T-cell (primary cell): ENCODE measurements around the gene ARL8A. TPM values are rescaled to one million over a fixed set of nuclear protein-coding genes. Genes with fewer than 3 reads are reported as not detected.

Experiments used
- ATAC-seq, 4 experiments: fragments of 200-7000 bp in 3 of 4; fragments of 150-1000 bp in 1 of 4; cut with Tn5 transposase; replicated peaks in 1 of 4; 1 replicate in 3 of 4; 2 replicates in 1 of 4; pipeline ENCODE4 v1.10.0; 2021; ENCODE audit warnings: moderate library complexity in 3 of 4, mild to moderate bottlenecking in 2 of 4, moderate number of reproducible peaks in 1 of 4
- CTCF ChIA-PET, 2 donors: fragments of 300-600 bp; sonication (Branson Sonifier 250); formaldehyde crosslinking; loops; one replicate each; lab custom pipeline; 2022; ENCODE audit warnings: antibody characterized with exemption in 2 of 2; lab: Charles Lee
- POLR2A ChIA-PET, 2 donors: fragments of 300-600 bp; sonication (Branson Sonifier 250); formaldehyde crosslinking; loops; one replicate each; lab custom pipeline; 2022; ENCODE audit warnings: antibody characterized with exemption in 2 of 2; lab: Charles Lee
- DNase-seq, 35 experiments: peaks; one replicate each; pipeline versions ENCODE4 v3.0.0 to v3.0.0-alpha.2; 2013 to 2023
- H3K27ac ChIP-seq: one replicate; pipeline ENCODE4 v1.5.1; 2013; ENCODE audit warnings: low read length
- H3K27me3 ChIP-seq, 2 experiments: replicated peaks in 1 of 2; 1 replicate in 1 of 2; 2 replicates in 1 of 2; pipeline versions ENCODE4 v1.6.1 to v1.7.0; 2013; ENCODE audit warnings: low read length in 1 of 2, mixed read lengths in 1 of 2; ENCODE audit not compliant: control insufficient read depth in 2 of 2, insufficient read depth in 2 of 2; ENCODE audit errors: extremely low read depth in 1 of 2
- H3K36me3 ChIP-seq, 2 donors: 1 replicate in 1 of 2; 2 replicates in 1 of 2; pipeline versions ENCODE4 v1.6.1 to v1.7.0; 2013; ENCODE audit warnings: low read length in 1 of 2; ENCODE audit not compliant: control insufficient read depth in 2 of 2, insufficient read depth in 1 of 2; ENCODE audit errors: extremely low read depth in 1 of 2
- H3K4me1 ChIP-seq, 2 experiments: 1 replicate in 1 of 2; 2 replicates in 1 of 2; pipeline versions ENCODE4 v1.6.1 to v1.7.0; 2013; ENCODE audit warnings: low read length in 2 of 2, mixed read lengths in 1 of 2; ENCODE audit not compliant: insufficient read depth in 2 of 2, control insufficient read depth in 1 of 2; ENCODE audit errors: extremely low read depth in 1 of 2
- H3K4me3 ChIP-seq, 2 donors: 1 replicate in 1 of 2; 2 replicates in 1 of 2; pipeline versions ENCODE4 v1.5.1 to v1.7.0; 2013; ENCODE audit warnings: mild to moderate bottlenecking in 2 of 2, low read length in 1 of 2, moderate library complexity in 1 of 2; ENCODE audit not compliant: control insufficient read depth in 1 of 2; ENCODE audit errors: extremely low read depth in 1 of 2
- H3K9me3 ChIP-seq: 2 replicates; pipeline ENCODE4 v1.7.0; 2013
- H3K27ac Mint-ChIP-seq, 2 donors: one replicate each; pipeline ENCODE4 v1.8.0; 2020 to 2021; ENCODE audit warnings: mild to moderate bottlenecking in 2 of 2, mixed read lengths in 2 of 2
- H3K27me3 Mint-ChIP-seq, 2 donors: one replicate each; pipeline ENCODE4 v1.8.0; 2021 to 2022; ENCODE audit warnings: mixed read lengths in 2 of 2
- H3K36me3 Mint-ChIP-seq: one replicate; pipeline ENCODE4 v1.8.0; 2021; ENCODE audit warnings: mixed read lengths
- H3K4me1 Mint-ChIP-seq, 3 donors: one replicate each; pipeline ENCODE4 v1.8.0; 2020 to 2022; ENCODE audit warnings: mixed read lengths in 3 of 3, mild to moderate bottlenecking in 1 of 3
- H3K4me3 Mint-ChIP-seq, 3 donors: one replicate each; pipeline ENCODE4 v1.8.0; 2020 to 2022; ENCODE audit warnings: mild to moderate bottlenecking in 3 of 3, mixed read lengths in 3 of 3, moderate library complexity in 3 of 3
- H3K9me3 Mint-ChIP-seq, 3 donors: one replicate each; pipeline ENCODE4 v1.8.0; 2020 to 2022; ENCODE audit warnings: mixed read lengths in 3 of 3
- WGBS: methylation state at CpG from one replicate; pipeline ENCODE4 v1.1.5; 2013; ENCODE audit warnings: missing lambda C conversion rate; ENCODE audit not compliant: insufficient coverage; 5-methylcytosine and 5-hydroxymethylcytosine counted together
- total RNA-seq, 35 experiments: library from RNA in 6 of 35; stranded (reverse) in 6 of 35; fragments of 120-200 nt in 1 of 35; gene quantifications; one replicate each; pipeline versions ENCODE4 v1.2.1 to v1.2.4 and lab custom pipeline; 2013 to 2026

The ARL8A gene
- total RNA-seq, 5 donors from 2014 or later (not counting 1 experiment from before 2014, with no cell fraction given), result 37.8 to 70.2 (median 50.9) TPM

DNA sequence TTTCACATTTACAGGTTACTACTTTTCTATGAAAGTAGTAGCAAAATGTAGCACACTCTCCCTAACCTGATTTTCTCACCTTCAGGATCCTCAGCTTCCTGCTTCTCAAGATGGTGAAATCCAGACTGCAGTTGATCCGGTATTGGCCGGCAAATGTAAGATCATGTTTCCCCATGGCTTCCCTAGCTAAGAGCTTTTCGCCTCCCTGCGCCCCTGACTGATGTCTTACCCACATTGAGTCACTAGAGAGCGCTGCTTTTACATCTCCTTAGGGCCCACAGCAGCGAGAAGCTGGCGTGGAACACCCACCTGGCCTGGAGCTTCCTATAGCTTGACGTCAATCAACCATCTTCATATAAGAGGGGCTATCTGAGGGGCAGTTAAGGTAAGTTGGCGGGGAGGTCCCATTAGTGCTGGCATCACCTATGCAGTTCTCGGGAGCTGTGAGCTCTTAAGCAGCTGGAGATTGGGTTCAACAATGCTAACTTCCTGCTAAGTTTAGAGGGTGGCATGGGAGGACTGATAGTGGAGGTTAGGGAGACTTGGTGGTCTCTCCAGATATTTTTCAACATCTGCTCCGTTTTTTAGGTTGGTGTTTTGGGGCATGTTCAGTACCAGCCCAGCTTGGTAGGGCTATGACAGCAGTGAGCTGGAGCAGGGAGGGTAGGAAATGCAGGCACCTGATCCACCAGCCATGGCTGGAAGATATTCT lies 10.4 kb upstream of the ARL8A start:
- Mint-ChIP-seq H3K27me3 (no peaks in the 10 kb centered on the region), H3K27ac (peak overlapping the region; percentile 85 to 89), H3K36me3 (peaks cover 32% of the 10 kb centered on the region), H3K4me1 (peaks cover 50 to 61% (median 54%) of the 10 kb centered on the region in 3 donors), H3K4me3 (no peak overlapping the region), H3K9me3 (no peaks in the 10 kb centered on the region)
- Histone ChIP-seq H3K27me3 (no peaks in the 10 kb centered on the region), H3K4me1 (peaks cover 20 to 59% of the 10 kb centered on the region in 2 experiments), H3K4me3 (no peak overlapping the region), H3K36me3 (peaks cover 25 to 84% of the 10 kb centered on the region in 2 donors), H3K27ac (peak overlapping the region; percentile 53), H3K9me3 (no peaks in the 10 kb centered on the region)
- WGBS, result 61% methylated on average over 7 of the region's 11 CpGs
- peak in 30 of 35 experiments; percentile 32 to 77 (median 48) for DNase-seq
- ChIA-PET CTCF (interaction anchor here (0.6 to 1.9 kb wide), 22 partner anchors 8 to 565 kb away, joined by 3 to 11 read pairs (median 4); partner anchors contain the start of genes ARL8A (in 1 of the 2) and UBE2T (in 1 of the 2)), POLR2A (interaction anchor here (0.5 to 0.7 kb wide), 3 partner anchors 9 to 885 kb away, joined by 3 read pairs; no protein-coding TSS in a partner anchor)
- ATAC-seq, result peak; percentile 59 to 73 (median 68)

DNA sequence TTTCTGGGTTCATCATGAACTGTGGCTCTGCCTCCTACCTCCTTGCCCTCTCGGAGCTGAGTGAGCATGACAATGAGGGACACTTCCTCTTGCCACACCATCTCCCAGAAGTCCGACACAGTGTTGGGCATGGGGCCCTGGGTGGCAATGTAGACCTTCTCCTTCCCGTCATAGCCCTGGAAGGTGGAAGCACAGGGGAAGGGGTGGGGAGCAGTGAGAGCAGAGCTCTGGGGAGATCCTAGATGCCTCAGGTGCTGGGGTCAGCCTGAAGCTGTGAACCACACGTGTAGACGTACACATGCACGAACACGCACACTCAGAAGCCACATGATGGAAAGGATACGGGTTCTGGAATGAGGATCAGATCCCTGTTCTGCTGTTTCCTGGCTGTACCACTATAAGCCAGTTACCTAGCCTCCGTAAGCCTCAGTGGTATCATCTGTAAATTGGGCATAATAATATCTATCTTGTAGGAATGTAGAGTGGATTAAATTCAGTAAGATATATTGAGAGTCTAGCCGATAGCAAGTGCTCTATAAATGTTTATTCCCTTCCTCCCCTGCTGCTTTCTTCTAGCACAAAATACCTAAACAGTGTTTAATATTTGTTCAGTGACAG lies 9.7 kb upstream of the ARL8A start:
- no peaks in the 10 kb centered on the region for H3K9me3 ChIP-seq
- Mint-ChIP-seq H3K27ac (peak overlapping the region; percentile 85 to 89), H3K27me3 (no peaks in the 10 kb centered on the region), H3K36me3 (peaks cover 34% of the 10 kb centered on the region), H3K9me3 (no peaks in the 10 kb centered on the region), H3K4me1 (peaks cover 45 to 55% (median 47%) of the 10 kb centered on the region in 3 donors), H3K4me3 (no peak overlapping the region)
- no peaks in the 10 kb centered on the region for H3K27me3 ChIP-seq
- peaks cover 20 to 52% of the 10 kb centered on the region in 2 experiments for H3K4me1 ChIP-seq
- ATAC-seq, result no peak
- no peak for DNase-seq
- POLR2A ChIA-PET, result interaction anchor here (0.6 to 0.7 kb wide), 2 partner anchors 565 to 886 kb away, joined by 3 to 8 read pairs; no protein-coding TSS in a partner anchor
- WGBS, result 100% methylated on average over 5 of the region's 10 CpGs
- CTCF ChIA-PET, result interaction anchor here (0.6 to 1.9 kb wide), 18 partner anchors 8 to 565 kb away, joined by 3 to 11 read pairs (median 5); partner anchors contain the start of genes ARL8A (in 1 of the 2) and UBE2T (in 1 of the 2)
- H3K36me3 ChIP-seq, result peaks cover 25 to 89% of the 10 kb centered on the region in 2 donors
- H3K27ac ChIP-seq, result peak overlapping the region; percentile 53
- no peak overlapping the region for H3K4me3 ChIP-seq

DNA sequence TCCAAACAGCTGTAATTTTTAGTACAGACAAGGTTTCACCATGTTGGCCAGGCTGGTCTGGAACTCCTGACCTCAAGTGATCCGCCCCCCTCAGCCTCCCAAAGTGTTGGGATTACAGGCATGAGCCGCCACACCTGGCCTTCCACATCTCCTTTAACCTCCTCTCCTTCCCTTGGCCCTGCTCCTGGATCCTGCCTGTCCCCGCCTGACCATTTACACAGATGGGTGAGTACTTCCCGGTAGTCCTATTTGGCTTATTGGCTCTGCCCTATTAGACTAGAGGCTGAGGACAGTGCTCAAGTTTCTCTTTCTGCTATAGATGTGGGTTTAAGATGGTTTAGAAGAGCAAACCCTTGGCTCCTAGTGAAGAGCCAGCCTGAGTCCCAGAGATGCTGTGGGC lies 8.7 kb upstream of the ARL8A start:
- no peaks in the 10 kb centered on the region for H3K9me3 ChIP-seq
- DNase-seq (no peak), ATAC-seq (no peak)
- Mint-ChIP-seq H3K27ac (peak overlapping the region; percentile 34 to 38), H3K36me3 (peaks cover 38% of the 10 kb centered on the region), H3K9me3 (no peaks in the 10 kb centered on the region), H3K4me3 (no peak overlapping the region), H3K27me3 (no peaks in the 10 kb centered on the region), H3K4me1 (peaks cover 35 to 45% (median 38%) of the 10 kb centered on the region in 3 donors)
- ChIA-PET CTCF (interaction anchor here in 1 of 2 donors (0.7 kb wide), 1 partner anchor 36 kb away, joined by 4 read pairs; no protein-coding TSS in a partner anchor), POLR2A (no interaction called here)
- peaks cover 34 to 96% of the 10 kb centered on the region in 2 donors for H3K36me3 ChIP-seq
- WGBS, result 89% methylated on average over 2 of the region's 4 CpGs
- H3K27ac ChIP-seq, result no peak overlapping the region
- no peaks in the 10 kb centered on the region for H3K27me3 ChIP-seq
- H3K4me3 ChIP-seq, result no peak overlapping the region
- H3K4me1 ChIP-seq, result peaks cover 11 to 42% of the 10 kb centered on the region in 2 experiments

DNA sequence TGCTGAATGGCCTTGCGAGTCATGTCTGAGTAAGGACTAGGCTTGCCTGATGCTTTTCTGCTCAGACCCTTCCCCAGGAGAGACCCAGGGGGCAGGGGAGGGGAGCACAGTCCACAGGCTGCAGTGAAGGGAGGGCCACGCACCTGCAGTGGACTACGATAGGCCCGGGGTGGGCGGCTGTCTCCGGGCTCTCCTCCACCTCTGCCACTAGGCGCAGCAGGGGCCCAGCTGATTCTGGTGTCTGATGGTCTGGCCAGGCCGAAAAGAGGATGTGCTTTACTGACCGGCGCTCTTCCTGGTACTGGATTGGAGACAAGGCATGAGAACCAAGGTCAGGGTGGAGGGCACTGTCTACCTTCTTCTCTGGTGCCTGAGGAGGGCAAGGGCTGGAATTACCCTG lies 7.9 kb upstream of the ARL8A start:
- 91% methylated on average over 8 of the region's 10 CpGs for WGBS

DNA sequence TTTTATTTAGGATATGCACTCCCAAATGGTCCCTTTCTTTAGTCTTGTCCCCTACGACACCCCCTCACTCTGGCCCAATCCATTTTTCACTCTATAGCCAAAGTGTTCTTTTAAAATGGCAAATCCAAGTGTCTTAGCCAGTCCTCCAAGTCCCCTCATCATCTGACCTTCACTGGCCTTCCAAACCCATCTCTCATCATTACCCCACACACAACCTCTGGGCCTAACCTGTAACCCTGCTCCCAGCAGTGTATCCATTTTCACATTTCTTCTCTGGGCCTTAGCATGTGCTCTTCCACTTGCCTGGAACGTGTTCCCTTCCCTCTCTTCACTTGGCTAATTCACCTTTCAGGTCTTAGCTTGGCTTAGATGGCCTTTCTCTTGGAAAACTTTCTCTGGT lies 6.5 kb upstream of the ARL8A start:
- Mint-ChIP-seq H3K27me3 (no peaks in the 10 kb centered on the region), H3K9me3 (no peaks in the 10 kb centered on the region), H3K4me3 (no peak overlapping the region), H3K27ac (peak overlapping the region; percentile 48 to 54), H3K36me3 (peaks cover 38% of the 10 kb centered on the region), H3K4me1 (peaks cover 17 to 30% (median 25%) of the 10 kb centered on the region in 3 donors)
- Histone ChIP-seq H3K4me1 (peaks cover 2 to 21% of the 10 kb centered on the region in 2 experiments), H3K36me3 (peaks cover 39 to 92% of the 10 kb centered on the region in 2 donors), H3K27ac (peak overlapping the region; percentile 3), H3K9me3 (no peaks in the 10 kb centered on the region), H3K27me3 (no peaks in the 10 kb centered on the region), H3K4me3 (no peak overlapping the region)
- CTCF ChIA-PET, result interaction anchor here in 1 of 2 donors (1.1 kb wide), 1 partner anchor 9 kb away, joined by 5 read pairs; the partner anchor contains the start of gene PTPN7
- no peak for ATAC-seq
- DNase-seq, result no peak
- POLR2A ChIA-PET, result no interaction called here
- 95% methylated on average over 2 of the region's 2 CpGs for WGBS

More for the DNA sequence above, 7.9 kb upstream of the ARL8A start:
- Histone ChIP-seq H3K27me3 (no peaks in the 10 kb centered on the region), H3K9me3 (no peaks in the 10 kb centered on the region), H3K27ac (no peak overlapping the region), H3K36me3 (peaks cover 40 to 96% of the 10 kb centered on the region in 2 donors), H3K4me1 (peaks cover 8 to 34% of the 10 kb centered on the region in 2 experiments), H3K4me3 (no peak overlapping the region)
- Mint-ChIP-seq H3K9me3 (no peaks in the 10 kb centered on the region), H3K27ac (peak overlapping the region in 1 of 2 donors; percentile 28), H3K4me1 (peaks cover 27 to 39% (median 33%) of the 10 kb centered on the region in 3 donors), H3K36me3 (peaks cover 39% of the 10 kb centered on the region), H3K27me3 (no peaks in the 10 kb centered on the region), H3K4me3 (no peak overlapping the region)
- CTCF ChIA-PET, result interaction anchor here in 1 of 2 donors (0.9 kb wide), 1 partner anchor 36 kb away, joined by 3 read pairs; no protein-coding TSS in a partner anchor
- POLR2A ChIA-PET, result interaction anchor here in 1 of 2 donors (0.5 kb wide), 1 partner anchor 710 kb away, joined by 8 read pairs; no protein-coding TSS in a partner anchor
- no peak for DNase-seq
- no peak for ATAC-seq

DNA sequence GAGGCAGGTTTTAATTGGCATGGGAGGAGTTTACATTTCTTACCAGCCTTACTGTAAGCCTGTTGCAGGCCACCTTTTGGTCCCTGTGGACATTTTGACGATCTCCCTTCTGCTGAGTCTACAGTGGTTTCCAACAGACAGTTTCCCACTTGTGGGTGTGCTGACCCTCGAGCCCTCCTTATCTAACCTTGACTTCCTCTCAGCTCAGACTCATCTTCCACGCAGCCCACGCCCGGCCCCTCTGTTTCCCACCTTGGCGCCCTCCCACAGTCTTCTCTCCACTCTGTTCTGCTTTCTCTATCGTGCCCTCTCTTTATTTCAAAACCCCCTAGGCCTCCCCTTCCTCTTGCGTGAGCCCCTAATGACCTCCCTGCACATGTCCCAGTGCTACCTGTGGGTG lies 6.1 kb upstream of the ARL8A start:
- POLR2A ChIA-PET, result no interaction called here
- H3K9me3 Mint-ChIP-seq, result no peaks in the 10 kb centered on the region
- no peak overlapping the region for H3K4me3 Mint-ChIP-seq
- 68% methylated on average over 5 of the region's 8 CpGs for WGBS
- H3K36me3 Mint-ChIP-seq, result peaks cover 38% of the 10 kb centered on the region
- Histone ChIP-seq H3K27me3 (no peaks in the 10 kb centered on the region), H3K36me3 (peaks cover 36 to 88% of the 10 kb centered on the region in 2 donors), H3K4me1 (peaks cover 2 to 20% of the 10 kb centered on the region in 2 experiments), H3K9me3 (no peaks in the 10 kb centered on the region), H3K4me3 (no peak overlapping the region), H3K27ac (peak overlapping the region; percentile 3)
- no peak for ATAC-seq
- H3K27ac Mint-ChIP-seq, result peak overlapping the region; percentile 40 to 48
- no peak for DNase-seq
- H3K4me1 Mint-ChIP-seq, result peaks cover 13 to 28% (median 21%) of the 10 kb centered on the region in 3 donors
- no peaks in the 10 kb centered on the region for H3K27me3 Mint-ChIP-seq
- CTCF ChIA-PET, result interaction anchor here in 1 of 2 donors (1.1 kb wide), 1 partner anchor 10 kb away, joined by 5 read pairs; the partner anchor contains the start of gene PTPN7
